GM23338 (cell line): ENCODE measurements around the gene REV3L. TPM values are rescaled to one million over a fixed set of nuclear protein-coding genes. Genes with fewer than 3 reads are reported as not detected.

Experiments used
- ATAC-seq: fragments of 200-7000 bp; cut with Tn5 transposase; 3 replicates; pipeline ENCODE4 v1.9.1; 2020
- DNase-seq: peaks from one replicate; pipeline ENCODE4 v3.0.0-alpha.2; 2015; ENCODE audit warnings: low spot score
- H2AFZ ChIP-seq: fragments of 200-600 bp; sonication (generic); 2 replicates; pipeline ENCODE4 v1.8.0; 2016; ENCODE audit warnings: antibody characterized with exemption, mild to moderate bottlenecking, moderate library complexity
- H3F3A ChIP-seq: fragments of 200-600 bp; sonication (generic); replicated peaks from 2 replicates; pipeline ENCODE4 v1.8.0; 2017; ENCODE audit warnings: antibody characterized with exemption, mixed run types, low read depth
- H3K27ac ChIP-seq: fragments of 200-600 bp; sonication (generic); 2 replicates; pipeline ENCODE4 v1.6.1; 2016; ENCODE audit warnings: low read depth
- H3K27me3 ChIP-seq: fragments of 200-600 bp; sonication (generic); 2 replicates; pipeline ENCODE4 v1.8.0; 2016; ENCODE audit warnings: mild to moderate bottlenecking, mixed run types, moderate library complexity; ENCODE audit not compliant: insufficient read depth
- H3K36me3 ChIP-seq: fragments of 200-600 bp; sonication (generic); 2 replicates; pipeline ENCODE4 v1.8.0; 2016; ENCODE audit warnings: mild to moderate bottlenecking; ENCODE audit not compliant: insufficient read depth
- H3K4me1 ChIP-seq: fragments of 200-600 bp; sonication (generic); 2 replicates; pipeline ENCODE4 v1.8.0; 2016; ENCODE audit warnings: mild to moderate bottlenecking, moderate library complexity; ENCODE audit not compliant: insufficient read depth
- H3K4me2 ChIP-seq: fragments of 200-600 bp; sonication (generic); 2 replicates; pipeline ENCODE4 v1.7.1; 2017; ENCODE audit warnings: mixed run types
- H3K4me3 ChIP-seq: fragments of 200-600 bp; sonication (generic); 2 replicates; pipeline ENCODE4 v1.6.1; 2016; ENCODE audit warnings: mixed run types
- H3K79me2 ChIP-seq: fragments of 200-600 bp; sonication (generic); replicated peaks from 2 replicates; pipeline ENCODE4 v1.8.0; 2017; ENCODE audit warnings: mild to moderate bottlenecking; ENCODE audit not compliant: insufficient read depth
- H3K9me2 ChIP-seq: fragments of 200-600 bp; sonication (generic); 2 replicates; pipeline ENCODE4 v1.8.0; 2017; ENCODE audit not compliant: insufficient read depth
- H4K20me1 ChIP-seq: fragments of 200-600 bp; sonication (generic); replicated peaks from 2 replicates; pipeline ENCODE4 v1.8.0; 2017; ENCODE audit warnings: mild to moderate bottlenecking; ENCODE audit not compliant: insufficient read depth
- H3K27ac Mint-ChIP-seq: 2 replicates; pipeline ENCODE4 v1.8.0; 2020; ENCODE audit warnings: inconsistent platforms, mild to moderate bottlenecking, moderate library complexity, mixed read lengths
- H3K27me3 Mint-ChIP-seq: 3 replicates; pipeline ENCODE4 v1.8.0; 2022; ENCODE audit warnings: low read depth, mild to moderate bottlenecking, moderate library complexity, mixed read lengths, inconsistent platforms; ENCODE audit not compliant: insufficient read depth, poor library complexity
- H3K36me3 Mint-ChIP-seq: 3 replicates; pipeline ENCODE4 v1.8.0; 2021; ENCODE audit warnings: low read depth, mild to moderate bottlenecking, inconsistent platforms, moderate library complexity, mixed read lengths
- H3K4me1 Mint-ChIP-seq: 3 replicates; pipeline ENCODE4 v1.8.0; 2020; ENCODE audit warnings: mild to moderate bottlenecking, inconsistent platforms, mixed read lengths
- H3K4me3 Mint-ChIP-seq: 3 replicates; pipeline ENCODE4 v1.8.0; 2021; ENCODE audit warnings: moderate library complexity, mild to moderate bottlenecking, inconsistent platforms, mixed read lengths
- H3K9me3 Mint-ChIP-seq: 3 replicates; pipeline ENCODE4 v1.8.0; 2020; ENCODE audit warnings: moderate library complexity, mild to moderate bottlenecking, inconsistent platforms, mixed read lengths
- CREB1 ChIP-seq: fragments of 250-450 bp; sonication (Bioruptor Pico); IDR thresholded peaks from 2 replicates; pipeline ENCODE4 v1.5.0; 2020; ENCODE audit warnings: low read depth, mild to moderate bottlenecking, moderate library complexity
- CTCF ChIP-seq, 2 experiments: fragments of 200-600 bp in 1 of 2; sonication (generic) in 1 of 2; conservative IDR thresholded peaks; 2 replicates each; pipeline versions ENCODE4 v1.5.1 to v1.6.1; 2016 to 2017; ENCODE audit warnings: antibody characterized with exemption in 2 of 2, low read depth in 2 of 2, mild to moderate bottlenecking in 2 of 2, moderate library complexity in 1 of 2
- EZH2 ChIP-seq: fragments of 200-600 bp; sonication (generic); IDR thresholded peaks from one replicate; pipeline ENCODE4 v1.8.0; 2017; ENCODE audit warnings: antibody characterized with exemption, mild to moderate bottlenecking, low read depth; ENCODE audit not compliant: unreplicated experiment
- EZH2phosphoT487 ChIP-seq: fragments of 200-600 bp; sonication (generic); IDR thresholded peaks from one replicate; pipeline ENCODE4 v1.8.1; 2018; ENCODE audit warnings: antibody characterized with exemption; ENCODE audit not compliant: unreplicated experiment
- JUNB ChIP-seq: IDR thresholded peaks from one replicate; pipeline ENCODE4 v1.6.1; 2016; ENCODE audit warnings: antibody characterized with exemption; ENCODE audit not compliant: unreplicated experiment
- NANOG ChIP-seq: IDR thresholded peaks from 2 replicates; pipeline ENCODE4 v1.6.1; 2016; ENCODE audit warnings: antibody characterized with exemption, borderline replicate concordance
- POLR2AphosphoS5 ChIP-seq: IDR thresholded peaks from 2 replicates; pipeline ENCODE4 v1.6.1; 2016; ENCODE audit warnings: antibody characterized with exemption, low read depth
- REST ChIP-seq: IDR thresholded peaks from one replicate; pipeline ENCODE4 v1.6.1; 2018; ENCODE audit warnings: antibody characterized with exemption; ENCODE audit not compliant: unreplicated experiment
- STAT1 ChIP-seq: IDR thresholded peaks from one replicate; pipeline ENCODE4 v1.6.1; 2016; ENCODE audit warnings: antibody characterized with exemption; ENCODE audit not compliant: unreplicated experiment
- ZNF114 ChIP-seq: fragments of 250-450 bp; sonication (Bioruptor Pico); IDR thresholded peaks from 2 replicates; pipeline ENCODE4 v1.5.0; 2020; ENCODE audit warnings: mild to moderate bottlenecking, moderate library complexity
- ZNF331 ChIP-seq: fragments of 250-450 bp; sonication (Bioruptor Pico); IDR thresholded peaks from 2 replicates; pipeline ENCODE4 v1.5.0; 2020; ENCODE audit warnings: low read depth, mild to moderate bottlenecking, moderate library complexity
- ZNF462 ChIP-seq: fragments of 250-450 bp; sonication (Bioruptor Pico); IDR thresholded peaks from 2 replicates; pipeline ENCODE4 v1.5.0; 2020; ENCODE audit warnings: mild to moderate bottlenecking, moderate library complexity
- polyA plus RNA-seq: library from polyadenylated mRNA; unstranded; fragments of >200 nt; fragmentation: Nextera tagmentation; extraction: Ambion mirVana; gene quantifications from 2 replicates; pipeline ENCODE4 v1.2.1, GENCODE V29; 2016
- total RNA-seq: library from RNA; depleted of rRNA; stranded (reverse); fragments of >200 nt; shearing (Covaris generic); gene quantifications from 2 replicates; pipeline ENCODE4 v1.2.3, GENCODE V29; 2014
- TF ChIP-seq, protein P1 (sequence below): IDR thresholded peaks from 2 replicates; pipeline ENCODE4 v1.6.1; 2016; ENCODE audit warnings: antibody characterized with exemption

The REV3L gene
- total and polyA plus RNA-seq, 2 experiments from 2014 or later = 8.3 to 13.1 TPM

- no peak for ATAC-seq
- H3K4me1 Mint-ChIP-seq = no peaks in the 10 kb centered on the region; the same call in 2 of the 3 replicates
- no peak for DNase-seq
- no peaks in the 10 kb centered on the region for H3K27me3 ChIP-seq
- peaks cover 27% of the 10 kb centered on the region for H3K36me3 Mint-ChIP-seq
- H3K27ac ChIP-seq = no peak overlapping the region
- 0 out of 2 replicates have a peak, but pooled peaks cover 4% of the 10 kb centered on the region for H3F3A ChIP-seq
- no peaks in the 10 kb centered on the region for H3K4me1 ChIP-seq
- peaks cover 11% of the 10 kb centered on the region; the same call in 1 of the 2 replicates for H3K36me3 ChIP-seq
- H3K4me2 ChIP-seq = no peak overlapping the region
- H2AFZ ChIP-seq = no peak overlapping the region
- H3K9me2 ChIP-seq = no peaks in the 10 kb centered on the region
- 0 out of 2 replicates have a peak overlapping the region, but pooled peaks have one; percentile 10 for H3K27ac Mint-ChIP-seq
- no peaks in the 10 kb centered on the region for H4K20me1 ChIP-seq
- peaks cover 2% of the 10 kb centered on the region for H3K27me3 Mint-ChIP-seq
- no peaks in the 10 kb centered on the region for H3K9me3 Mint-ChIP-seq
- no peaks in the 10 kb centered on the region for H3K79me2 ChIP-seq
- H3K4me3 ChIP-seq = no peak overlapping the region
- TF ChIP-seq CTCF (conservative IDR thresholded peaks at IDR 0.05; ENCODE audit: low read depth in 2 of 2) (no peak), ZNF462 (CRISPR knock-in tag) (no peak), NANOG (no peak), ZNF114 (CRISPR knock-in tag) (no peak), ZNF331 (CRISPR knock-in tag) (no peak), EZH2 (no peak), EZH2phosphoT487 (no peak), CREB1 (CRISPR knock-in tag) (no peak), POLR2AphosphoS5 (no peak), STAT1 (no peak), REST (no peak), JUNB (no peak)
- TF ChIP-seq, protein P1, sequence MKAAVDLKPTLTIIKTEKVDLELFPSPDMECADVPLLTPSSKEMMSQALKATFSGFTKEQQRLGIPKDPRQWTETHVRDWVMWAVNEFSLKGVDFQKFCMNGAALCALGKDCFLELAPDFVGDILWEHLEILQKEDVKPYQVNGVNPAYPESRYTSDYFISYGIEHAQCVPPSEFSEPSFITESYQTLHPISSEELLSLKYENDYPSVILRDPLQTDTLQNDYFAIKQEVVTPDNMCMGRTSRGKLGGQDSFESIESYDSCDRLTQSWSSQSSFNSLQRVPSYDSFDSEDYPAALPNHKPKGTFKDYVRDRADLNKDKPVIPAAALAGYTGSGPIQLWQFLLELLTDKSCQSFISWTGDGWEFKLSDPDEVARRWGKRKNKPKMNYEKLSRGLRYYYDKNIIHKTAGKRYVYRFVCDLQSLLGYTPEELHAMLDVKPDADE = no peak
- no peak overlapping the region for H3K4me3 Mint-ChIP-seq
These were observed 175.7 kb downstream of the REV3L start for GRCh38 chr6:111307275-111307858.
